K562 (cell line): ENCODE measurements around the gene ULK3. TPM values are rescaled to one million over a fixed set of nuclear protein-coding genes. Genes with fewer than 3 reads are reported as not detected.

ENCODE experiments used
- ATAC-seq: fragments of 200-7000 bp; cut with Tn5 transposase; 3 replicates; pipeline ENCODE4 v1.9.1; 2020; ENCODE audit warnings: moderate library complexity
- BruUV-seq: library from RNA; stranded (reverse); fragments of 400-500 nt; replicated peaks from 2 replicates; lab custom pipeline; 2021; lab: Mats Ljungman, UMichigan
- CTCF ChIA-PET: fragments of 300-600 bp; formaldehyde crosslinking; extraction: SDS; loops from one replicate; lab custom pipeline; 2021; ENCODE audit warnings: low intra/inter-chr PET ratio; lab: Yijun Ruan, JAX
- POLR2A ChIA-PET: fragments of 300-600, 350-650 bp; sonication (Branson Sonifier 250); formaldehyde crosslinking; extraction: SDS; loops from one replicate; lab custom pipeline; 2021; ENCODE audit warnings: antibody characterized with exemption, inconsistent platforms; lab: Yijun Ruan, JAX
- DNase-seq, 4 experiments: peaks; one replicate each; pipeline versions ENCODE4 v3.0.0 to v3.0.0-alpha.2; 2011 to 2018; ENCODE audit warnings: low spot score in 3 of 4, mixed read lengths in 3 of 4; ENCODE audit errors: extremely low read depth in 1 of 4
- FAIRE-seq: peaks from 2 replicates; lab custom pipeline; 2011; peaks lifted over from hg19 to GRCh38; lab: Jason Lieb, UNC
- H2AFZ ChIP-seq: 2 replicates; pipeline ENCODE4 v1.6.0; 2011; ENCODE audit warnings: low read depth, low read length, control low read depth, inconsistent platforms
- H3K27ac ChIP-seq: fragments of 200-600 bp; 3 replicates; pipeline ENCODE4 v1.8.0; 2011; ENCODE audit warnings: low read depth, mild to moderate bottlenecking, control low read depth, inconsistent platforms, low read length, moderate library complexity, mixed read lengths; ENCODE audit errors: extremely low read depth
- H3K27me3 ChIP-seq, 2 experiments: fragments of 300-600 bp in 1 of 2; 2 replicates in 1 of 2; 3 replicates in 1 of 2; pipeline versions ENCODE4 v1.6.0 to v1.8.0; 2011; ENCODE audit warnings: inconsistent platforms in 2 of 2, low read length in 2 of 2, mild to moderate bottlenecking in 1 of 2, mixed read lengths in 1 of 2, moderate library complexity in 1 of 2; ENCODE audit not compliant: control insufficient read depth in 2 of 2, insufficient read depth in 2 of 2
- H3K36me3 ChIP-seq: fragments of 300-600 bp; 3 replicates; pipeline ENCODE4 v1.8.0; 2011; ENCODE audit warnings: mild to moderate bottlenecking, low read length, inconsistent platforms; ENCODE audit not compliant: control insufficient read depth, insufficient read depth
- H3K4me1 ChIP-seq, 2 experiments: fragments of 200-600 bp in 1 of 2; replicated peaks in 1 of 2; 2 replicates in 1 of 2; 3 replicates in 1 of 2; pipeline versions ENCODE4 v1.5.1 to v1.8.0; 2011; ENCODE audit warnings: inconsistent platforms in 2 of 2, low read length in 2 of 2, mild to moderate bottlenecking in 1 of 2, mixed read lengths in 1 of 2, moderate library complexity in 1 of 2; ENCODE audit not compliant: control insufficient read depth in 2 of 2, insufficient read depth in 2 of 2
- H3K4me2 ChIP-seq: 2 replicates; pipeline ENCODE4 v1.6.1; 2011; ENCODE audit warnings: low read length, control low read depth, inconsistent platforms, mixed read lengths; ENCODE audit not compliant: insufficient read depth
- H3K4me3 ChIP-seq: fragments of 200-600 bp; sonication (generic), shearing (Covaris generic); 2 replicates; pipeline ENCODE4 v1.5.1; 2016; ENCODE audit warnings: control low read depth, inconsistent platforms
- H3K79me2 ChIP-seq: fragments of 200-600 bp; 3 replicates; pipeline ENCODE4 v1.8.0; 2011; ENCODE audit warnings: low read length, inconsistent platforms; ENCODE audit not compliant: control insufficient read depth, insufficient read depth
- H3K9ac ChIP-seq, 2 experiments: 2 replicates each; pipeline versions ENCODE4 v1.6.0 to v1.6.1; 2011; ENCODE audit warnings: low read depth in 2 of 2, low read length in 2 of 2, control low read depth in 1 of 2, inconsistent platforms in 1 of 2, mild to moderate bottlenecking in 1 of 2, mixed read lengths in 1 of 2; ENCODE audit not compliant: insufficient read depth in 1 of 2
- H3K9me1 ChIP-seq: one replicate; pipeline ENCODE4 v1.6.0; 2011; ENCODE audit warnings: inconsistent platforms, mild to moderate bottlenecking, low read length, moderate library complexity; ENCODE audit not compliant: control insufficient read depth, insufficient read depth
- H3K9me3 ChIP-seq: replicated peaks from 2 replicates; pipeline ENCODE4 v1.5.1; 2011; ENCODE audit warnings: low read depth, low read length, inconsistent platforms; ENCODE audit not compliant: control insufficient read depth, insufficient read depth
- H4K20me1 ChIP-seq: replicated peaks from 2 replicates; pipeline ENCODE4 v1.6.1; 2011; ENCODE audit warnings: low read length, inconsistent platforms, mixed read lengths; ENCODE audit not compliant: control insufficient read depth, insufficient read depth
- BRF1 ChIP-seq: IDR thresholded peaks from 3 replicates; pipeline ENCODE4 v1.6.1; 2011; ENCODE audit warnings: borderline replicate concordance, mild to moderate bottlenecking; ENCODE audit not compliant: insufficient read length; ENCODE audit errors: extremely low read depth
- CTCF ChIP-seq, 3 experiments: IDR thresholded peaks in 2 of 3; conservative IDR thresholded peaks in 1 of 3; 2 replicates each; pipeline ENCODE4 v1.5.1; 2011 to 2012; ENCODE audit warnings: low read length in 3 of 3, mild to moderate bottlenecking in 3 of 3, control low read depth in 2 of 3, improper control_type of control experiment in 1 of 3, inconsistent platforms in 1 of 3, low read depth in 1 of 3, mixed read lengths in 1 of 3, moderate library complexity in 1 of 3; ENCODE audit not compliant: insufficient read depth in 2 of 3
- ELF2 ChIP-seq: fragments of 250-450 bp; sonication (Bioruptor Pico); IDR thresholded peaks from 2 replicates; pipeline ENCODE4 v1.5.0; 2021; ENCODE audit warnings: mild to moderate bottlenecking
- ESRRA ChIP-seq: fragments of 450-650 bp; IDR thresholded peaks from 2 replicates; pipeline ENCODE4 v1.6.1; 2014; ENCODE audit warnings: low read depth, mild to moderate bottlenecking, moderate library complexity, borderline replicate concordance
- JUNB ChIP-seq: fragments of 450-650 bp; formaldehyde crosslinking; conservative IDR thresholded peaks from 2 replicates; pipeline ENCODE4 v1.4.0; 2020; ENCODE audit warnings: mild to moderate bottlenecking
- NCOA1 ChIP-seq: fragments of 450-650 bp; IDR thresholded peaks from 2 replicates; pipeline ENCODE4 v1.6.1; 2016; ENCODE audit warnings: low read depth
- SMARCB1 ChIP-seq: IDR thresholded peaks from 2 replicates; pipeline ENCODE4 v1.6.1; 2011; ENCODE audit warnings: improper control_type of control experiment, low read depth; ENCODE audit not compliant: insufficient read length
- SMC3 ChIP-seq: conservative IDR thresholded peaks from 2 replicates; pipeline ENCODE4 v1.6.1; 2011; ENCODE audit warnings: low read depth, low read length, improper control_type of control experiment; ENCODE audit not compliant: insufficient read depth
- WHSC1 ChIP-seq: IDR thresholded peaks from one replicate; pipeline ENCODE4 v1.6.1; 2012; ENCODE audit warnings: low read length, control low read depth, inconsistent platforms
- ZBED1 ChIP-seq: IDR thresholded peaks from 2 replicates; pipeline ENCODE4 v1.6.1; 2014
- ZNF695 ChIP-seq: fragments of 450-650 bp; formaldehyde crosslinking; IDR thresholded peaks from 2 replicates; pipeline ENCODE4 v1.4.0; 2020; ENCODE audit warnings: mild to moderate bottlenecking, moderate library complexity
- ZNF699 ChIP-seq: fragments of 250-450 bp; sonication (Bioruptor Pico); IDR thresholded peaks from 2 replicates; pipeline ENCODE4 v1.8.0; 2021; ENCODE audit warnings: mild to moderate bottlenecking, moderate library complexity; ENCODE audit not compliant: insufficient replicate concordance
- WGBS: fragments of 100-300 bp; shearing (Covaris generic); methylation state at CpG from one replicate; pipeline ENCODE4 v1.1.6; 2016; ENCODE audit warnings: low coverage, mixed read lengths; ENCODE audit not compliant: insufficient coverage; ENCODE audit errors: missing lambda C conversion rate; 5-methylcytosine and 5-hydroxymethylcytosine counted together
- in situ Hi-C: fragments of 300-500 bp; cut with MboI; formaldehyde crosslinking; loops from 4 replicates; pipeline ENCODE4 v1.15.0; 2018; ENCODE audit warnings: inconsistent platforms, mixed read lengths
- intact Hi-C: fragments of 100-400 bp; cut with micrococcal nuclease; formaldehyde crosslinking; loops from 2 replicates; pipeline ENCODE4 v1.14.2; 2022
- polyA plus RNA-seq, 8 experiments: library from polyadenylated mRNA; depleted of rRNA in 4 of 8; stranded (reverse) in 5 of 8; unstranded in 3 of 8; fragments of >200 nt; fragmentation: Nextera tagmentation in 2 of 8; fragmentation: Illumina TruSeq in 1 of 8; extraction: Ambion mirVana in 2 of 8; extraction: Trizol in 1 of 8; gene quantifications; 2 replicates each; pipeline versions ENCODE4 v1.2.1 to v1.2.3, GENCODE V29; 2011 to 2014; ENCODE audit warnings: inconsistent platforms in 1 of 8, missing spikeins in 1 of 8
- total RNA-seq, 7 experiments: library from RNA; depleted of rRNA in 6 of 7; stranded (reverse); fragments of >200 nt in 6 of 7; fragmentation: Illumina TruSeq in 2 of 7; extraction: Trizol in 2 of 7; gene quantifications; 2 replicates each; pipeline versions ENCODE4 v1.2.1 to v1.2.3, GENCODE V29; 2011 to 2021; ENCODE audit warnings: low replicate concordance in 1 of 7
- TF ChIP-seq, protein P1 (sequence below): fragments of 450-650 bp; formaldehyde crosslinking; IDR thresholded peaks from 2 replicates; pipeline ENCODE4 v1.4.0; 2022; ENCODE audit warnings: missing genetic modification characterization
- TF ChIP-seq, protein P2 (sequence below): sonication (generic); formaldehyde crosslinking; IDR thresholded peaks from 2 replicates; pipeline ENCODE4 v1.8.1; 2023; ENCODE audit warnings: mild to moderate bottlenecking, missing genetic modification reagents
- TF ChIP-seq, protein P3 (sequence below): fragments of 200-800 bp; sonication (Bioruptor generic); IDR thresholded peaks from 2 replicates; pipeline ENCODE4 v1.6.1; 2017; ENCODE audit warnings: missing genetic modification characterization, missing compliant biosample characterization

The ULK3 gene
- total and polyA plus RNA-seq, 9 of the 15 experiments (the other 6 are each of a cell fraction or from before 2014, with no cell fraction given), result 0.68 to 68.0 (median 34.9) TPM

- ChIA-PET POLR2A (interaction anchor here (0.7 to 1.5 kb wide), 3 partner anchors 9 to 29 kb away, joined by 3 to 4 read pairs (median 3); no protein-coding TSS in a partner anchor), CTCF (interaction anchor here (0.7 to 2.3 kb wide), 5 partner anchors 12 to 426 kb away, joined by 3 to 41 read pairs (median 3); no protein-coding TSS in a partner anchor)
- Histone ChIP-seq H3K79me2 (no peaks in the 10 kb centered on the region; the same call in 2 of the 3 replicates), H4K20me1 (peaks cover 14% of the 10 kb centered on the region), H3K9me1 (peaks cover 10% of the 10 kb centered on the region), H3K36me3 (peaks cover 71% of the 10 kb centered on the region; the same call in 2 of the 3 replicates), H3K9ac (no peak overlapping the region; a peak in 1 of 4 replicates), H2AFZ (no peak overlapping the region), H3K4me2 (no peak overlapping the region), H3K27me3 (no peaks in the 10 kb centered on the region), H3K4me3 (no peak overlapping the region), H3K4me1 (peaks cover 0 to 43% of the 10 kb centered on the region in 2 experiments; a peak in 3 of 5 replicates), H3K9me3 (no peaks in the 10 kb centered on the region), H3K27ac (no peak overlapping the region)
- WGBS, result 44% methylated on average over 17 of the region's 18 CpGs
- intact Hi-C loops (loop anchor here (1.0 kb wide), 2 partner anchors 29 to 150 kb away; no protein-coding TSS in a partner anchor), in situ Hi-C loops (no loop called here)
- ATAC-seq (peak; percentile 99), FAIRE-seq (peak; percentile 83), DNase-seq (peak; percentile 84 to 95 (median 92))
- BruUV-seq, result no TSS peak
- TF ChIP-seq CTCF (IDR thresholded peaks at IDR 0.05 in 2 of 3, conservative IDR thresholded peaks at IDR 0.05 in 1 of 3; ENCODE audit: insufficient read depth in 2 of 3, low read depth in 1 of 3, low read length in 3 of 3), result peak; percentile 95 to 96 (median 96)
- TF ChIP-seq ELF2, result no peak
- no peak for TF ChIP-seq ZBED1
- TF ChIP-seq, protein P1, sequence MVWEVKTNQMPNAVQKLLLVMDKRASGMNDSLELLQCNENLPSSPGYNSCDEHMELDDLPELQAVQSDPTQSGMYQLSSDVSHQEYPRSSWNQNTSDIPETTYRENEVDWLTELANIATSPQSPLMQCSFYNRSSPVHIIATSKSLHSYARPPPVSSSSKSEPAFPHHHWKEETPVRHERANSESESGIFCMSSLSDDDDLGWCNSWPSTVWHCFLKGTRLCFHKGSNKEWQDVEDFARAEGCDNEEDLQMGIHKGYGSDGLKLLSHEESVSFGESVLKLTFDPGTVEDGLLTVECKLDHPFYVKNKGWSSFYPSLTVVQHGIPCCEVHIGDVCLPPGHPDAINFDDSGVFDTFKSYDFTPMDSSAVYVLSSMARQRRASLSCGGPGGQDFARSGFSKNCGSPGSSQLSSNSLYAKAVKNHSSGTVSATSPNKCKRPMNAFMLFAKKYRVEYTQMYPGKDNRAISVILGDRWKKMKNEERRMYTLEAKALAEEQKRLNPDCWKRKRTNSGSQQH, result 0 out of 2 replicates have a peak, but pooled peaks have one; percentile 12
- no peak for TF ChIP-seq ZNF699 (CRISPR knock-in tag)
- TF ChIP-seq ESRRA, result peak; percentile 75
- no peak for TF ChIP-seq BRF1
- peak; percentile 95 for TF ChIP-seq SMC3
- no peak for TF ChIP-seq JUNB (CRISPR knock-in tag)
- TF ChIP-seq SMARCB1, result no peak
- TF ChIP-seq WHSC1, result no peak
- TF ChIP-seq ZNF695 (CRISPR knock-in tag), result no peak
- TF ChIP-seq, protein P2, sequence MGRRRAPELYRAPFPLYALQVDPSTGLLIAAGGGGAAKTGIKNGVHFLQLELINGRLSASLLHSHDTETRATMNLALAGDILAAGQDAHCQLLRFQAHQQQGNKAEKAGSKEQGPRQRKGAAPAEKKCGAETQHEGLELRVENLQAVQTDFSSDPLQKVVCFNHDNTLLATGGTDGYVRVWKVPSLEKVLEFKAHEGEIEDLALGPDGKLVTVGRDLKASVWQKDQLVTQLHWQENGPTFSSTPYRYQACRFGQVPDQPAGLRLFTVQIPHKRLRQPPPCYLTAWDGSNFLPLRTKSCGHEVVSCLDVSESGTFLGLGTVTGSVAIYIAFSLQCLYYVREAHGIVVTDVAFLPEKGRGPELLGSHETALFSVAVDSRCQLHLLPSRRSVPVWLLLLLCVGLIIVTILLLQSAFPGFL, result no peak
- no peak for TF ChIP-seq NCOA1
- TF ChIP-seq, protein P3, sequence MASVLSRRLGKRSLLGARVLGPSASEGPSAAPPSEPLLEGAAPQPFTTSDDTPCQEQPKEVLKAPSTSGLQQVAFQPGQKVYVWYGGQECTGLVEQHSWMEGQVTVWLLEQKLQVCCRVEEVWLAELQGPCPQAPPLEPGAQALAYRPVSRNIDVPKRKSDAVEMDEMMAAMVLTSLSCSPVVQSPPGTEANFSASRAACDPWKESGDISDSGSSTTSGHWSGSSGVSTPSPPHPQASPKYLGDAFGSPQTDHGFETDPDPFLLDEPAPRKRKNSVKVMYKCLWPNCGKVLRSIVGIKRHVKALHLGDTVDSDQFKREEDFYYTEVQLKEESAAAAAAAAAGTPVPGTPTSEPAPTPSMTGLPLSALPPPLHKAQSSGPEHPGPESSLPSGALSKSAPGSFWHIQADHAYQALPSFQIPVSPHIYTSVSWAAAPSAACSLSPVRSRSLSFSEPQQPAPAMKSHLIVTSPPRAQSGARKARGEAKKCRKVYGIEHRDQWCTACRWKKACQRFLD, result no peak
Measured at GRCh38 chr15:74799856-74800558, 42.9 kb downstream of the ULK3 start.
